Stimulated activated CD8-positive, alpha-beta memory T cell treated with anti-CD3 and anti-CD28 coated beads, Interleukin-15, amount 100 ng/mL, for 1 hour (primary cell): ENCODE results near the gene MTA1.

ENCODE experiments used
- DNase-seq: peaks from one replicate; pipeline ENCODE4 v3.0.0-alpha.2; 2020; ENCODE audit warnings: low read depth

Gene MTA1

DNA sequence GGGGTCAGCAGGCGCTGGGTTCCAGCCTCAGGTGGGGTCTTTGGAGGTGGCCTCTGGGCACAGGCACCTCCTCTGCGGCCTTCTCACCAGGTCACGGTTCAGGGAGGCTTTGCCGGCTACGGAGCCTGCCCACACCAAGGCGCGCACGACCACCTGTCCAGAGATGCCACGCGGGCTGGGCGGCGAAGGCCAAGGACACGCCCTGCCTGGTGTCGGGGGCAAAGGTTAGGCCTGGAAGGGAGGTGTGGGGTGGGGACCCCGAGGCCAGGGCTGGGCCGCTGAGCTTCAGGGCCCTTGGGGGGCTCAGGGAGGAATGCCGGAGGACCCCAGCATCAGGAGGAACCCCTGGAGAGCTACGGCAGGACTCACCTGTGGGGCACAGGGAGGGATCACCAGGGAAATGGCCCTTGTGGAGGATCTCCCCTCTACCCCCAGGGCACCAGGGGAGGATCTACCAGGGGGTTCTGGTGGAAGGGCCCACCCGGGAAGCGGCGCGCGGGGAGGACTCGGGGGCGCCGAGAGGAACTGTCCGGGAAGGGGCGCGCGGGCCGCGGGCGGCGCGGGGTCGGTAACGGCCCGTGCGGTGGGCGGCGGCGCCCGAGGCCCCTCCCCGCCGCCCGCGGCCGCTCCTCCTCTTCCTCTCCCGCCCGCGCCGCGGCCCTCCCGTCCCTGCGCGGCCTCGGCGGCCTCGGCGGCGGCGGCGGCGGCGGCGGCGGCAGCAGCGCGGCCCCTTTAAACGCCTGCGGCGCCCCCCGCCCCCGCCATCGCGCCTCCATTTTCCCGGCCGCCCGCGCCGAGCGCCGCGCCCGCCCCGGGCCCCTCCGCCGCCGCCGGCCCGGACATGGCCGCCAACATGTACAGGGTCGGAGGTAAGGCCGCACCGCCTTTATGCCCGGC is at the start of gene MTA1:
MTA1 (plus strand) TSS at position 633 of the 897 bp plus-strand sequence; CDS start at position 842, 209 bp downstream.
- DNase-seq = no peak

DNA sequence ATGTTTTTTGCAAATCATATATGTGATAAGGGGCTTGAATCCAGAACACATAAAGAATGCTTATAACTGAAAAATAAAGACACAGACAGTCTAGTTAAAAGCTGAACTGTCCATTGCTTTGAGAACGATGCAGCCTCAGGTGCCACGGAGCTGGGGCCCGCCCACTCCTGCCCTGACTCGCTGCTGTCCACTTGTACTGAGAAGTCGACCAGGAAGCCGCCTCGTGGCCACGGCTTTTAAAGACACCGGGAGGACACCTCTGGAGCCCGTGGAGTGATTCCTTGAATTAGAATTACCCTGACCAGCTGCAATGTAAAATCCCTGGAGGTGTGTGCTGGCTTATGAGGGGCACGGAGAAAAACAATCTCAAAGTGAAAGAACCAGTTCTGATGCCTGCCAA is 45.2 kb upstream of the MTA1 start:
- DNase-seq = no peak

DNA sequence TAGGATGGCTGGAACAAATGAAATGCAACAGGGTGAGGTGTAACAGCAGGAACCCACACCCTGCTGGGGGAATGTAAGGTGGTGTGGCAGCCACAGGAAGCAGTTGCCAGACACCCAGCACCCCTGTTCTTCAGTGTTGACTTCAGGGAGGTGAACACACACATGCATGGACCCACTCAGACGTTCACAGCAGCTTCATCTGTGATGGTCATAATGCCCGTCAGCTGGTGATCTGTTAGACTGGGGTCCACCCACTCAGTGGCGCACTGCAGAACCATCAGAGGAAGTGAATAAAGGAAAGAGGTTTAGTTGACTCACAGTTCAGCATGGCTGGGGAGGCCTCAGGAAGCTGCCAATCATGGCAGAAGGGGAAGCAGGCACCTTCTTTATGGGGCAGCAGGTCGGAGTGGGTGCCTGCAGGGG is 44.0 kb upstream of the MTA1 start:
- DNase-seq = no peak

DNA sequence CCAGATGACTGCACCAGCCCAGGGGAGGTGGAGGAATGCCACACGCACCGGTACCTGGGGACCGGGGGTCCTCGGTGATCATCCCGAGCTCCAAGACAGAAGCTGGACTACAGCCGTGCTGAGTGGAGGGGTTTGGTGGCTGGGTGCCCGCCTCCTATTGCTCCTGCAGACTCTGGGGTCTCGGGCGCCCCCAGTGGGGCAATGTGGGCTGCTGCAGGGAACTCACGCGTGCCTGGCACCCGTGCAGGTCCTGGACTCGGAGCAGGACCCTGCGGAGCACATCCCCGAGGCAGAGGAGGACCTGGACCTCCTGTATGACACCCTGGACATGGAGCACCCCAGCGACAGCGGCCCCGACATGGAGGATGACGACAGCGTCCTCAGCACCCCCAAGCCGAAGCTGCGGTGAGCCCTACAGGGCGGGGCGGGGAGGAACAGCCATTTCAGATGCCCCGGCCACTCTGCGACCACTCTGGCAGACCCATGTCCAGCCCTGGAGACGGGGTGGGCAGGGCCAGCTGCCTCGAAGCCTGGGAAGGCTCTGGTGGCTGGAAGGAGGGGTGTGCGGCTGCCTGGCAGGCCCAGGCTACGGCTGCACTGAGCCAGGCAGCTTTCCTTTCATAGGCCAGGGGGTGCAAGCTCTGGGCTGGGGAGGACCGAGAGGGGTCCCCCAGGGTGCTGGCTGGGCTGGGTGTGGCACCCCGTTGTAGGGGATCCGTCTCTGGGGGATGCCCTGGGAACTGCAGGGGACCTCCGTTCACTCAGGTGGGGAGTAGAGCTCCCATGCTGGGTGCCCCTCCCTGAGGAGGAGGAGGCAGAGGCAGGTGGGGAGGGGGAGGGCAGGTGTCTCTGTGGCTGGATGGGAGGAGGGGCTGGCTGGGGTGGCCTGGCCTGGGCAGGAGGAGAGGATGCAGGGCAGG is 42.8 kb upstream of the MTA1 start:
- DNase-seq = no peak

DNA sequence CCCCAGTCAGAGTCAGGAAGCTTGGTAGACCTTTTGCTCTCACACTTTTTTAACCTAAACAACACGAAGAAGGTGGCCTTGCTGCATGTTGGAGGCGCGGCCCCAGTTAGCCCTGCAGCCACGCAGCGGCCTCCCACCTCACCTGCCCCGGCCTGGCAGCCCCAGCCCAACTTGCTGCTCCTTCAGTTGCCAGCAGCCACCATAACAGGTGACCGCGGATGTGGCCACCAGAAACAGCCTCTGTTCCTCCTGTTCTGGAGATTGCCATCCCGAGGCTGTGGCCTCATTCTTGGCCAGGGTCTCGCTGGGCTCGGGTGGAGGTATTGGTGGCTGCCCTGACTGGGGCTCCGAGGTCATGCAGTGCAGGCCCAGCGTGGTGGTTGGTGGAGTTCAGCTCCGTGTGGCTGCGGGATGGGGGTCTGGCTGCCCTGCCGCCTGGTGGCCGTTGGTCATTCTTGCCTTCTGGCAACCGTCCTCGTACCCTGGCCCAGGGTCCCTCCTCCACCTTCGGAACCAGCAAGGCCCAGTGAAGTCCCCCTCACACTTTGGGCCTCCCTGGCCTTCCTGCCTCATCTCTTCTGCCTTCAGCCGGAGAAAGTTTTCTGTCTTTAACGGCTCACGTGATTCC is 42.0 kb upstream of the MTA1 start:
- no peak for DNase-seq

DNA sequence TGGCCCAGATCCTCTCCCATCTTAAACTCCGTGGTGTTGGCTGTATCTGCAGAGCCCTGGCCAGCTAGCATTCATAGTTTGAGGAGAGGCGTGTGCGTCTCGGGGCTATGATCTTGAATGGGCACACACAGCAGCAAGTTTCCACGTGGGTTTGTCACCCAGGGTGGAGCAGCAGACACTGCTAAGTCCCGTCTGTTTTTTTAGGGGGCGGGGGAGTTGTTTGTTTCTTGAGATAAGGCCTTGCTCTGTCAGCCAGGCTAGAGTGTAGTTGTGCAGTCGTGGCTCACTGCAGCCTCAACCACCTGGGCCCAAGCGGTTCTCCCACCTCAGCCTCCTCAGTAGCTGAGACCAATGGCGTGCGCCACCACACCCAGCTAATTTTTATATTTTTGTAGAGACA is 41.4 kb upstream of the MTA1 start:
- no peak for DNase-seq

DNA sequence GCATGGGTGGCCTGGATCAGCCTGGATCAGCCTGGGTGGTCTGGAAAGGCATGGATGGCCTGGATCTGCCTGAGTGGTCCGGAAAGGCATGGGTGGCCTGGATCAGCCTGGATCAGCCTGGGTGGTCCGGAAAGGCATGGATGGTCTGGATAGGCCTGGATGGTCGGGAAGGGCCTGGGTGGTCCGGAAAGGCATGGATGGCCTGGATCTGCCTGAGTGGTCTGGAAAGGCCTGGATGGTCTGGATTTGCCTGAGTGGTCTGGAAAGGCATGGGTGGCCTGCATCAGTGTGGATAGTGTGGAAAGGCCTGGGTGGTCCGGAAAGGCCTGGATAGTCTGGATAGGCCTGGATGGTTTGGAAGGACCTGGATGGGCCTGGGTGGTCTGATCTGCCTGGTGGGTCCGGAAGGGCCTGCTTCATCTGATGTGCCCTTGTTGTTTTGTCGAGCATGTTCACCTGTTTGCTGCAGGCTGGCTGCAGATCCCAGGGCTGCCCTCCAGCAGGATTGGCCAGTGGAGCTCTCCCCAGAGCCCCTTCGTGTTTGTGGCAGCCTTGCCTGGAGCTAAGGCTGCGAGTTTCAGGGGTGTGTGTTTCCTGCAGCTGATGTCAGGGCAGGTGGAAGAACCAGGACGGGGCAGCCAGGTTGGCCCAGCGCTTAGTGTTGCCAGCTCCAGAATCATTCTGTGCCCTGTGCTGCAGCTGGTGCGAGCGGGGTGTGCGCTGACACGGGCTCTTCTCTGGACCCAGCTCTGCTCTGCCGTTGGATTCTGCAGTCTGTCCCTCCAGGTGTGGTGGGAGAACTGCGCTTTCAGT is 40.5 kb upstream of the MTA1 start:
- DNase-seq = no peak

DNA sequence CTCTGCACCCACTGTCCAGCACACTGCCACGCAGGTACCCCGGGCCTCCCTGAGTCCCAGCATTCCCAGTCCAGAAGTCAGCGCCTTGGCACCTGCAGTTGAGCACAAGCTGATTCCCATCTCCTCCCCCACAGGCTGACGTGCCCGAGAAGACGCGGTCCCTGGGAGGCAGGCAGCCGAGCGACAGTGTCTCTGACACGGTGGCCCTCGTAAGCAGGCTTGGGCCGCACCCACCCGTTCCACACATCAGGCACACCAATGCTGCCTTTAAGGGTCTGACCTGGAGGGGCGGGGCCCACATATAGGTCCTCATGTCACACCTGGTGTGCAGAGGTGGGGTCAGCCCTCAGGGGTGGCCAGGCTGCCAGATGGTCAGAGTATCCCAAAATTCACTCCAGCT is 39.7 kb upstream of the MTA1 start:
- DNase-seq = no peak

DNA sequence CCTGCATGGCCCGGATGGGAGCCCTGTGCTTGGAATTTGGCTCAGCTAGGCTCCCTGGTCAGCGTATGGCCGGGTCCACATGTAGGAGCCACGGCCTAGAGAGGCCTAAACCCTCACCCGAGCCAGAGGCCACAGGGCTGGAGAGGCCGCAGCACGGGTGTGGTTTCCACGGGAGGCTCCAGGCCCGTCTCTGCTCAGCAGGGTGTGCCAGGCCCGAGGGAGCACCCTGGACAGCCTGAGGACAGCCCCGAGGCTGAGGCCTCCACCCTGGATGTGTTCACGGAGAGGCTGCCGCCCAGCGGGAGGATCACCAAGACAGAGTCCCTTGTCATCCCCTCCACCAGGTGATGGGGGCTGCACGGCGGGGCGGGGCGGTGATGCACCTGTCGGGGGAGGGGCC is 38.9 kb upstream of the MTA1 start:
- DNase-seq = no peak

DNA sequence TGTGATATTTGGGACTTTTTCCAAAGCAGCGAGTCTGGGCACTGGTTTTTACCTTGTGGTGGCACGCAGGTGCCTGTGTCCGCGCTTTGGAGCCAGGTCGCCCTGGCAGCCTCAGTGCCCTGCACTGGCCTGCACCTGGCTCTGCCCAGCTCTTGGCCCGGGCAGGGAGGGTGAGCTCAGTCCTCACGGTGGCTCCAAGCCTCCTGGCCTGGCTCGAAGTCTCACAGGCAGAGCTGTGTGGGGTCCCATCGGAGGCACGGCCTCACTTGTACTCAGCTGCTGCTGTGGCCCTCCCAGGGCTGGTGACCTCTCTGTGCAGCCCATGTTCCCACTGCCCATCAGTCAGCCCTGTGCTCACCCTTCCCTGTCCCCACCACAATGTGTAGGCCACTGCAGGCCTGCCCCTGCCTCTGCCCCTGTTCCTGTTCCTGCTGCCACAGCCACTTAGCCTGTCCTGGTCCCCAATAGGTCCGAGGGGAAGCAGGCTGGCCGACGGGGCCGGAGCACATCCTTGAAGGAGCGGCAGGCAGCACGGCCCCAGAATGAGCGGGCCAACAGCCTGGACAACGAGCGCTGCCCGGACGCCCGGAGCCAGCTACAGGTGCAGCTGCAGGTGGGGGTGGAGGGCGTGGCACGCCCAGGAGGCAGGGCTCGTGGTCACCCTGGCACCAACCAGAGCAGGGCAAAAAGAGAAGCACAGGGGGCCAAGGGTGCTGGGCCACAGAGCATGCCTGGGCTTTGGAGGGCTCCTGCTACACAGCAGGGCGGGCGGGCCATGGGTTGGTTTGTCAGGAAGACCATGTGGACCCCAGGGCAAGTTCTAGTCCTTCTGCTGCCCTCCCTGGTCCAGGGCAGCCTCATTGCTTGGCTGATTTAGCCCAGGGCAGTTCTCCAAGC is 37.9 kb upstream of the MTA1 start:
- no peak for DNase-seq

DNA sequence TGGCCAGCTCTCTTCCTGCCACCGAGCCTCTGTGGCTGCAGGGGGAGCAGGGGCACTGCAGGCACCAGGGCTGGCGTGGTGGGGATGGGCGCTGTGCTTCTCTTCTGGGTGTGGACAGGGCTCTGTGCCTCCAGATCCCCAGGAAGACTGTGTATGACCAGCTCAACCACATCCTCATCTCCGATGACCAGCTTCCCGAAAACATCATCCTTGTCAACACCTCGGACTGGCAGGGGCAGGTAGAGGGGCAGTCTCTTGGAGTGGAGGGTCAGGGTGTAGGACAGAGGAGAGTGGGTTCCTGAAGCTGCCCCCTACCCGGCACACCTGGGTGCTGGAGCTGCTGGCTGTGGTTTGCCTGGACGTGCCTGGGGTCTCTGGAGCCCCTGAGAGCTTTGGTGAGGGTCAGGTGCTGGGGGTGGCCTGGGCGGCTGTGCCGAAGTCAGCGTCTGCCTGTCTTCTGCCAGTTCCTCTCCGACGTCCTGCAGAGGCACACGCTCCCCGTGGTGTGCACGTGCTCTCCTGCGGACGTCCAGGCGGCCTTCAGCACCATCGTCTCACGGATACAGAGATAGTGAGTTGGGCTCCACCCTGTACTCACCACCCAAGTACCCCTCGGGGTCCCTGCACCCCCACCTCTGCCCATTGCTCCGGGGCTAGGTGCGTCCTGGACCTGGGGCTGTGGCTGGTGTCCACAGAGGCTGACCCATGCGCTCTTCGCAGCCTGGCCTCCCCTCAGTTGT is 37.1 kb upstream of the MTA1 start:
- DNase-seq = no peak

DNA sequence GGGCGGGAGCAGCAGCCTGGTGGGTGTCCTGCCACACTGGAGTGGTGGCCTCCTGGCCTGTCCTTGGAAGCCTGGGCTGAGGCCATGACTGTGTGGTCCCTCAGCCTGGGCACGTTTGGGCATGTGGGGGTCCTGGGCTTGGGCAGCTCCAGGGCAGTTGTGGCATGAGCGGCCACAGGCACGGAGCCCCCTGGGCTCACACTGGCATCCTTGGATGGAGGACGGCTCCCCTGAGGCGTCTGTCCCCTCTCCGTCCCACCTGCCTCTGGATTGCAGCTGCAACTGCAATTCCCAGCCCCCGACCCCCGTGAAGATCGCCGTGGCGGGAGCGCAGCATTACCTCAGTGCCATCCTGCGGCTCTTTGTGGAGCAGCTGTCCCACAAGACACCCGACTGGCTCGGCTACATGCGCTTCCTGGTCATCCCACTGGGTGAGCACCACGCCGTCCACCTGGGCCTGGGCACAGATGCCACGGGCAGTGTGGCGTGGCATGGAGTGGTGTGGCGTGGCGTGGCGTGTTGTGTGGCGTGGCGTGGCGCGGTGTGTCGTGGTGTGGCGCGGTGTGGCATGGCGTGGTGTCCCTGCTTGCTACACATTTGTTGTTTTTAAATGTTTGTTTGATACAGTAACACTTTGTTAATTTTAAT is 36.4 kb upstream of the MTA1 start:
- no peak for DNase-seq

DNA sequence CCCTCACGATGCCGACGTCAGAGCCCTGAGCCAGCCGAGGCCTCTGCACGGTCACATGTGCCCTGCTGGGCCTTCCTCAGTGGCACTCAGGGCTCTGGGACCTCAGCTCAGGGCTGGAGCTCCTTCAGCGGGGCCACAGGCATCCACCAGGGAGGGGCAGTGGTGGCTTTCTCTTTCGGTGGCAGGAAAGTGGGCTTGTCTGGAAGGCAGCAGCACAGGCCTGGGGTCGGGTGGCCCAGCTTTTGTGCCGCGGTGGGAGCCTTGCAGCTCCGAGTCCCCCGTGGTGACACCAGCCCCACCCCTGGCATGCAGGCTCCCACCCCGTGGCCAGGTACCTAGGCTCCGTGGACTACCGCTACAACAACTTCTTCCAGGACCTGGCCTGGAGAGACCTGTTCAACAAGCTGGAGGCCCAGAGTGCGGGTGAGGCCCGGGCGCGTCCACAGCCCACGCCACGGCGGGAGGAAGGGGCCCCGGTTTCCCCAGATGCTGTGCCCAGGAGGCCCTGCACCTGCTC is 35.5 kb upstream of the MTA1 start:
- DNase-seq = no peak

DNA sequence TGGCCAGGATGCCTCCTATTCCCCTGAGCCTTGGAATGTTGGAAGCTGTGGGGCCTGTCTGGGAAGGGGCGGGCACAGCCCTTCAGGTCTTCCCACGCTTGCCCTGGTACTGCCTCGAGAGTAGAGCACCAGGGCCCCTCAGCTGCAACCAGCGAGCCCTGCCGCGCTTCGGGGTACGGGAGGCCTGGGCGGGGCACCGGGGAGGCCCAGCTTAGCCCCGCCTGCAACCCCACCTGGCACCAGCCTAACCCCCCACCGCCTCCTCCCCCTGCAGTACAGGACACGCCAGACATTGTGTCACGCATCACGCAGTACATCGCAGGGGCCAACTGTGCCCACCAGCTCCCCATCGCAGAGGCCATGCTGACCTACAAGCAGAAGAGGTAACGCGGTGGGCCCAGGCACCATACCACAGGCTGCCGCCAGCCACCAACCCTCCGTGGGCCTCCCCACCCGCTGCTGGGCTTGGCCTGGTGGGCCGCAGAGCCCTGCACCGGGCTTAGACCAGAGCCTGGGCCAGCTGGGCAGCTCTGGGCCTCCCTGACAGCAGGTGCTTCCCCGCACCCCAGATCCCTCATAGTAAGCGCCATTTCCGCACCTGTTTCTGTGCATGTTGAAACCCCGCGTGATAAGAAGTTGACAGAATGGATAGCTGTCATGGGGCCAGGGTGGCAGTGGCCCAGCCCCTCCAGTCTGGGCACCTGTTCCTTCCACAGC is 34.9 kb upstream of the MTA1 start:
- DNase-seq = no peak

DNA sequence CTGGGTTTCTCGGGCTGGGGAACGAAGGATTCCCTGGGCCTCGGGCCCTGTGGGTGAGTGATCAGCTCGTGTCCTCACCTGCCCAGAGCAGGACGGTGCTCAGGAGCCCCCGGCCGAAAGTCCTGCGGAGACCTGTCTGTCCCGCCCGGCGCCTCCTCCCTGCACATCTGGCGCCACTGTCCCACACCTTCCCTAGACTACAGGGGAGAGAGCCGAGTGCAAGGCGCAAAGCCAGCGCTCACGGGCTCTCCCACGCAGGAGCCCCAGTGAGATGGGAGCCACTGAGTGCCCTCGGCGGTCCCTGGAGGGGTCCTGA is 34.3 kb upstream of the MTA1 start:
- DNase-seq = no peak

DNA sequence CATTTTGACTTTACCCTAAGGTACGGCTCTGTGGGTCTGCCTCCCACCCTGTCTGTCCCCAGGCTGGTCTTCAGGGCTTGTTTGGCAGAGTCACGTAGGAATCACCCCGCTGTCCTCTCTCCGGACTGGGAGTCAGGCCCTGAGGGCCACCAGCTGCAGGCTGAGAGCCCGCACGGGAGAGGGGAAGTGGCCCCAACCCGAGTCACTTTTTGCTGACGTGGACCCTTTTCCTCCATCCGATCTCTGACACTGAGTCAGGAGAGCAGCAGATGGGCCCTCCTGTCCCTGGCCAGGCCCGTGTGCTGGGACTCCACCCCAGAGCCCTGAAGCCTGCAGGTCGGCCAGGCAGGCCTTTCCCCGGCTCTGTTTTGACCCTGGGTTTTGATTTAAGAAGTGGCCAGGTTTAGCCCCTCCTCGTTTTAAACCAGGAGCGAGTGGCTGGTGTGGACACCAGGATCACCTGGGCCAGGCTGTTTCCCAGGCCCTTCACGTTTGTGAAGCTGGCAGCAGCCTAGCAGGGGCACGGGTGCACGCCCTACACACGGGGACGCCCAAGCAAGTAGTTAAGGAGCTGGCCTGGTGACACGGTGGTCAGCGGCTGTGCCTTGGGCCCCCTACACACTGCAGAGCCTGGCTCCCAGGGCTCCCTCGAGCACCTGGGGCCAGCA is 33.8 kb upstream of the MTA1 start:
- DNase-seq = no peak

DNA sequence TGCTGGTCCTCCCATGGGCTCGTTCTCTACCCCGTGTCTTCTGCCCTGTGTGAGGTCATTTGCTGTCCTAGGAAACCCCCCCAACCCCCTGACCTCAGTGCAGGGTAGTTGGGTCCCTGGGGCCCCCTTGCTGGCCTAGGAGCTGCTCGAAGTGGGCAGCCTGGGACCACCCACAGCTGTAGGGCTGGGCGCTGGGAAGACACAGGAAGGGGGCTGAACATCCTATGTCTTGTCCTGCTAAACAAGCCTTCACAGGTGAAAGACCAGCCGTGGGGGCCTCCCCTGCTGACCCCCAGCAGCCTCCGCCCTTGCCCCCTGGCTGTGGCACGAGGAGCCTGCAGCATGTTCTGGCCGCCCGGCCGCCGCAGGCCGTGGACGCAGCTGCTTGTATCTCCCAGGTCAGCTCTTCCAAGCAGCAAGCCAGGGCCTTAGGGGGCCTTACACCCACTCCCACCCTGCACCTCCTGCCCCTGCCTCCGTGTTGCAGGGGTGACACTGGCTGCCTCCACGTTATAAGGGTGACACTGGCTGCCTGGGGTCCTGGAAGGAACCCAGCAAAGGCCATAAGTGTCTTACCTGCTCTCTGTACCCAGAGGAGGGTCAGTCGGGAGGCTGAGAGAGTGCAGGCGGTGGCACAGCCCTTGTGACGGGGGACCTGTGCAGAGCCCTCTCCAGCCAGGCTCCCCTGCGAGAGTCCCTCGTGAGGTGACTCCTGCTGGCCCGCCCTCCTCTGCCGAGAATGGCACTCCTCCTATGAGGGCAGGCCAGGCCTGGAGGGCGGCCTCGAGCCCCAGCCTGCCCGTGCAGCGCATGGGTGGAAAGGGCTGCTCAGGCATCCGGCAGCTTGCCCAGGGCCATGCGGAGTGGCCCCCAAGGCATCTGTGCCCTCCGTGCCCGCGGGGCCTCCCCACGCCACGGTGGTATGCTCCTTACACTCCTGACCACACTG is 32.8 kb upstream of the MTA1 start:
- DNase-seq = no peak
